ENCODE measurements around the gene OR10A3. TPM values are rescaled to one million over a fixed set of nuclear protein-coding genes. Genes with fewer than 3 reads are reported as not detected.

The OR10A3 gene
- total RNA-seq, 1 experiment from 2014 or later: not detected

DNA sequence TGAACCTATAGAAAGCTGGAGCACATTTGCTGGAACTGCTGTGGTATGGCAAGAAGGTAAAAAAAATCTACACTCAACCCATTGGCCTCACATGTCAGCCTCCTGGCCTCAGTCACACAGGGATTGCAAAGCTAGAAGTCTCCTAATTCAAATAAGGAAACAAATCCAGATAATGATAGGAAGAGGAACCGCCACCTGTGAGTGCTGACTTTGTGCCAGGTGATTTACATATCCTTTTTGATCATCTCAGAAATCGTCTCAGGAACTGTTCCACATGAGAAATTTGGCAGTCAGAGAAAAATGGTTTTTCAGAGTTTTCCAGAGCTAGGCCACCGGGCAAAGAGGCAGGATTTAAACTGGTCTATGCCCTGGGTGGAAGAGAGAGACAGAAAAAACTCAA is 22.8 kb upstream of the OR10A3 start:
- no peak overlapping the region for H3K4me3 Mint-ChIP-seq (ENCODE audit: low read depth, unreplicated experiment)
- no peak for DNase-seq
- no peaks in the 10 kb centered on the region for H3K9me3 Mint-ChIP-seq (ENCODE audit: low read depth, unreplicated experiment)
- H3K27ac Mint-ChIP-seq (ENCODE audit: unreplicated experiment): no peak overlapping the region
- no peak for TF ChIP-seq CTCF (IDR thresholded peaks at IDR 0.05; ENCODE audit: unreplicated experiment)
- intact Hi-C loops (cut with micrococcal nuclease; ENCODE audit: unreplicated experiment): no loop called here
- H3K36me3 Mint-ChIP-seq (ENCODE audit: insufficient read depth, unreplicated experiment): no peaks in the 10 kb centered on the region
- BruUV-seq (replicated peaks): no TSS peak
- peaks cover 33% of the 10 kb centered on the region for H3K27me3 Mint-ChIP-seq (ENCODE audit: unreplicated experiment)
- no peaks in the 10 kb centered on the region for H3K4me1 Mint-ChIP-seq (ENCODE audit: low read depth, unreplicated experiment)
- CTCF ChIA-PET: no interaction called here

- no TSS peak for BruUV-seq (replicated peaks)
- Mint-ChIP-seq H3K27me3 (ENCODE audit: unreplicated experiment) (peaks cover 22% of the 10 kb centered on the region), H3K27ac (ENCODE audit: unreplicated experiment) (no peak overlapping the region), H3K4me1 (ENCODE audit: low read depth, unreplicated experiment) (no peaks in the 10 kb centered on the region), H3K9me3 (ENCODE audit: low read depth, unreplicated experiment) (no peaks in the 10 kb centered on the region), H3K4me3 (ENCODE audit: low read depth, unreplicated experiment) (no peak overlapping the region), H3K36me3 (ENCODE audit: insufficient read depth, unreplicated experiment) (no peaks in the 10 kb centered on the region)
- intact Hi-C loops (cut with micrococcal nuclease; ENCODE audit: unreplicated experiment): no loop called here
- CTCF ChIA-PET: no interaction called here
- no peak for TF ChIP-seq CTCF (IDR thresholded peaks at IDR 0.05; ENCODE audit: unreplicated experiment)
- no peak for DNase-seq
These were observed 13.7 kb upstream of the OR10A3 start for GRCh38 chr11:7955191-7955590.

DNA sequence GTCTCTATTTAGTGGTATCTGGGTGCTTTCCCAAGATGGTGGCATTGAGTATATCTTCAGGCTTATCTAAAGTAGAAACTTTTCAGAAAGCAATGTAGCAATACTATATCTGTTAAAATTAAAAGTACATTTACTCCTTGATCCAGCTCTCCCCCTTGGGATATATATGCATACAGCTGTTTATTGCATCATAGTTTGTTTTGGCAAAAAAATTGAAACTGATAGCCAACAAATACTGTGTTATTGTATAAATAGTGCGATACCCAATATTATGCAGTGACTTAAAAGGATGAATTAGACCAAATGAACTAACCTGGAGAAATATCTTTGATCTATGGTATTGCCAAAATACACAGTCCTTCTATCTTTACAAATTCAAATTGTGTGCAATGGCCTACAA is 8.4 kb upstream of the OR10A3 start:
- Mint-ChIP-seq H3K9me3 (ENCODE audit: low read depth, unreplicated experiment) (no peaks in the 10 kb centered on the region), H3K27me3 (ENCODE audit: unreplicated experiment) (peaks cover 18% of the 10 kb centered on the region), H3K4me3 (ENCODE audit: low read depth, unreplicated experiment) (no peak overlapping the region), H3K4me1 (ENCODE audit: low read depth, unreplicated experiment) (no peaks in the 10 kb centered on the region), H3K36me3 (ENCODE audit: insufficient read depth, unreplicated experiment) (no peaks in the 10 kb centered on the region), H3K27ac (ENCODE audit: unreplicated experiment) (no peak overlapping the region)
- no peak for DNase-seq
- CTCF ChIA-PET: no interaction called here
- no TSS peak for BruUV-seq (replicated peaks)
- intact Hi-C loops (cut with micrococcal nuclease; ENCODE audit: unreplicated experiment): no loop called here
- TF ChIP-seq CTCF (IDR thresholded peaks at IDR 0.05; ENCODE audit: unreplicated experiment): no peak

- Mint-ChIP-seq H3K27me3 (ENCODE audit: unreplicated experiment) (peaks cover 53% of the 10 kb centered on the region), H3K36me3 (ENCODE audit: insufficient read depth, unreplicated experiment) (no peaks in the 10 kb centered on the region), H3K4me3 (ENCODE audit: low read depth, unreplicated experiment) (no peak overlapping the region), H3K4me1 (ENCODE audit: low read depth, unreplicated experiment) (no peaks in the 10 kb centered on the region), H3K9me3 (ENCODE audit: low read depth, unreplicated experiment) (peaks cover 4% of the 10 kb centered on the region), H3K27ac (ENCODE audit: unreplicated experiment) (no peak overlapping the region)
- CTCF ChIA-PET: no interaction called here
- BruUV-seq (replicated peaks): no TSS peak
- no peak for TF ChIP-seq CTCF (IDR thresholded peaks at IDR 0.05; ENCODE audit: unreplicated experiment)
- no peak for DNase-seq
- intact Hi-C loops (cut with micrococcal nuclease; ENCODE audit: unreplicated experiment): no loop called here
These were observed 2.6 kb upstream of the OR10A3 start for GRCh38 chr11:7944123-7944522.

- intact Hi-C loops (cut with micrococcal nuclease; ENCODE audit: unreplicated experiment): no loop called here
- Mint-ChIP-seq H3K27ac (ENCODE audit: unreplicated experiment) (no peak overlapping the region), H3K27me3 (ENCODE audit: unreplicated experiment) (peaks cover 44% of the 10 kb centered on the region), H3K4me1 (ENCODE audit: low read depth, unreplicated experiment) (peaks cover 9% of the 10 kb centered on the region), H3K9me3 (ENCODE audit: low read depth, unreplicated experiment) (peaks cover 6% of the 10 kb centered on the region), H3K36me3 (ENCODE audit: insufficient read depth, unreplicated experiment) (no peaks in the 10 kb centered on the region), H3K4me3 (ENCODE audit: low read depth, unreplicated experiment) (no peak overlapping the region)
- no peak for DNase-seq
- no TSS peak for BruUV-seq (replicated peaks)
- no peak for TF ChIP-seq CTCF (IDR thresholded peaks at IDR 0.05; ENCODE audit: unreplicated experiment)
- CTCF ChIA-PET: no interaction called here
These were observed 362 bp downstream of the OR10A3 start for GRCh38 chr11:7941146-7941545.

All from Calu3 (cell line).